Right kidney (tissue), 1 donor: ENCODE data around the gene FAM13C.

Source experiments
- DNase-seq: peaks from one replicate; pipeline ENCODE4 v3.0.0-alpha.2; 2016

The FAM13C gene

DNA sequence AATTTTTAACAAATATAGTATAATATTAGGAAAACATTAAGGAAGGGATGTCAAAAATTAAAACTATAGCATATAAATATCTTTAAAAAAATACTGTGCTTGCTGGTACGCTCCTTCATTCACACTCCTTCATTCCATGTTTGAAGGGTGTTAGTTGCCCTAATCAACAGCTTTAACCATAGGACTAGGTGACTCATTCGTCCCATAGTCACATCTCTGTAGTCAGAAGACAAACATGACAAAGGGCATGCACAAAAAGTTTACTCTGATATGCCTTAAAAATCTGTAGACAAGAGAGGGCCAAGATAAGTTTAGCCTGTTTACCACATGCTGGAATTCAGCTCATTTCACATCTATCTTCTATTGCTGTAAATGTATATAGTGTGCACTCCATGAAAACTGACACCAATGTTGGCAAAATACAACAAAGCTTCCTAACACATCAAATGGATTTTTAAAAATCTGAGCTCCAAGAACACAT, 646 bp downstream of the FAM13C start:
- no peak for DNase-seq

DNA sequence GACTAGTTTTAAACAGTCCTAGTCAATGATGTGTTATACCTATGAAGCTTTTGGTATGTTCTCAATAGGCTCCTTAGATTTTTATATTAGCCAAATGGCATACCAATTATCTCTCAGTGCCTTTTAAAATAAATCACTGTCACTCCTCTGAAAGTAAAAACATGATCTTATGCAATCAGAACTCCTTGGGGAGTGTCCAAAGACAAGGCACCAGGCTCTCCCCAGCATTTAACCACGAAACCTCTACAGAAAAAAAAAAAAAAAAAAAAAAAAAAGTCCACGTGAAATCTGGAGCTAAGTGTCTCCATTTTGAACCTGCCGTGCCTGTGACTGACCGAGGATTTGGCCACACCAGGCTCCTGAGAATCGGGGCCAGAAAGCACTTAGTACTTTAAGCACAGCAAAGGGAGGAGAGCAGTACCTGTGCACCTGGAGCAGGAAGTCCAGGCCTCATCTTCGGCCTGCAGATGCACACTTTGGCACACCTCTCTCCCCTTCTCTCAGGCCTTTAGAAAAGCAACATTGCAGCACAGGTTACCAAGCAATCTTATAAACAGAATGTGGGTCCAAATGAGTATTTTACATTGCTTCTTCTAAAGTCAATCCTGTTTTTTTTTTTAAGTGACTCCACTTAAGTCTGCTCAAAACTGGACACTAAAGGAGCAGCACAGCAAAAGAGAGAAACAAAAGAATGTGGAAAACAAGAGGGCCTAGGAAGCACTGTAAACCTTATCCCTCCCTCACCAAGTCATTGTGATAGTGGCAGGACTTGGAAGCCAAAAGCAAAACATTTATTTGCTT, 1.5 kb downstream of the FAM13C start:
- no peak for DNase-seq

DNA sequence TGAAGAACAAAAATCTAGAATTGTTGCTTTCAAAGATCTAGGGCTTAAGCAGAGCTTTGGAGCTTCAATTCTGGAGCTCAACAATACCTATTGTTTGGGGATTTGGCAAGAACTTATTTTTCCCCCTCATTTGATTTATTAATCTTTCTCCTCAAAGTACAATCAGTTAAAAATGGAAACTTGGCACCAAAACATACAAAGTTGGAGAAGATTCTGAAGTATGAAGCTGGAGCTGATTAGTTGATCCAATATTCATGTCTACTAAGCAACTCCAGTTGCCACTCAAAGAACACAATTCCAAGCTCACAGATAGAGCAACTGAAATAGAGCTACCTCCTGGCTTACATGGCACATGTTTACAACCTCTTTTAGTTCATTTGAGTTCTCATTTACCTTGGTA, 3.8 kb downstream of the FAM13C start:
- no peak for DNase-seq

DNA sequence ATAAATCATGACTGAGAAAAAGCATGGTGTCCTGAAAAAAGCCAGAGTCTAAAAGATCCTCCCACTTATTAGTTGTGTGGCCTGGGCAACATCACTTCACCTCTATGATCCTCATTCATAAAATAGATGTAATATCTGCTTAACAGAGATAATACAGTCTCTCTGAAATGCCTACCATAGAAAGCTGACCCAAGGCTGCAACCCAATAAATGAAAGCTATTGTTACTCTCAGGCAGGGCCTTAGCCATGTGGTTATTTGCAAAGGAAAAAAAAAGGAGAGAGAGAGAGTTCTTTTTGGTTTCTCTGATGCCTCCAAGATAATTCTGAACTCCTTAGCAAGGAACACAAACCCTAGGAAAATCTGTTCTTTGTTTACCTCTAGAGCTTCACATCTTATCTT, 7.9 kb downstream of the FAM13C start:
- DNase-seq: no peak

DNA sequence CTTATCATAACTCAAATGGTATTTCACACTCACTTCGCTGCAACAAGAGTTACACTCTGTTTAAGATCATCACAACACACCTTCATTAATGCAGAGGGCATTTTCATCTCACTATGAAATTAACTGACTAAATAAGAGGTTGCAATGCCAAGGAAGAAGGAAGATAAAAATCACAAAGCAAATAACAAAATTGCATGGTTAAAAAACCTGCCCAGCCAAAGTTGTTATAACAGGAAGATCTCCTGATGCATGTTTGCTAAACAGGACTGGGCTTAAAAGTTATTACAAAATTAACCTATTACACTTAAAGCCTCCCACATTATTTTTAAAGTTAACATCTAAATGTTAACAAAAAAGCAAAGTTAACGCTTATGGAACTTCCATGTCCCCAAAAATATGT, 11.8 kb downstream of the FAM13C start:
- DNase-seq: no peak

DNA sequence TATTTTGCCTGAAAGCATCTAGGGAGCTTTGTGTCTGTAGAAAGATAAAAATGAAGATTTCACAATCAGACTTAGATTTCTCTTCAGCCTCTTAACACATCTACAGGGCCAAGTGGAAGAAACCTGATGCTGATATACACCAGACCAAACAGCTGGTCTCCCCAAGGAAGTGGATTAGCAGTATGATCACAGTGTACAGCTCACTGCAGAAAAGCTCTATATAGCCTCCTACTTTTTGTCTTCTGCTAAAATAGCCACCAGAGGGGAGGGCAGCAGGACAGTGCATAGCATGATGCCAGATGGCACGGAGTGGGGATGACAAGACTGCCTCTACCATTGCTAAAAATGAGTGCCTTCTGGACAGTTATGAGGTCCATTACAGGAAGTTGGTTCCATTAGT, 16.0 kb downstream of the FAM13C start:
- no peak for DNase-seq

DNA sequence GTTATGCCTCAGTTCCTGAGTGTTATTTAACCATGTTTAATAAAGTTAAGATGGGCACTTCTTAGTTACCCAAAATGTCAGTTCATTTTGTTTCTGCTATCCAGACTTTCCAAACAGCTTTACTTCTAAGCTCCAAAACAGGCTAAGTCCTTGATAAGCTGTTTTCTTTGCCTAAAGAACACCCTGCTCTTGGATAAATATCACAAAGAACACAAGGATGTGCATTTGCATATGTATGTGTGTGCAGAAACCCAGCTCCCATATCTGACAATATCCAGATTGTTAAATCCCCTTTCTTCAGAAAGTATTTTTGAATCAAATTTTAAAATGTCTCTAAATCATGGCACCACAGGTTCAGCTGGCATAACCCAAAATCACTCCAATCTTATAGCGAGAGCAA, 19.6 kb downstream of the FAM13C start:
- DNase-seq: no peak

DNA sequence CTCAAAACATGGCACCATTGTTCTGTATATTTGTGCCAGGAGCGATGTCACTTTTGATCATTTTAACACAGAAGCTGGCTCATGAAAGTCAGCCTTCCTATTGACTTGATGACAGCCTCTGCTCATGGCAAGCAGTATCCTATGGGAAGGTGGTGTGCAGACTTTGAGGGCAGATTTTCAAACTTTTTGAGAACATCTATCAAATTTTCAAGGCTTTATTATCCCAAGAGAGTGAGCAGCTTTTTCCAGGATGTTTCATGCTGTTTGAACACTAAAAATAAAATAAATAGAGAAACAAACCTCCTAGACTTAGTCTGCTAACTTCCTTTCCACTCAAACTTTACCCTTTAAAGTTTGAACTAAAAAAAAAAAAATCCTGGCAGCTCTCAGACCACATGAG, 20.3 kb downstream of the FAM13C start:
- DNase-seq: no peak

DNA sequence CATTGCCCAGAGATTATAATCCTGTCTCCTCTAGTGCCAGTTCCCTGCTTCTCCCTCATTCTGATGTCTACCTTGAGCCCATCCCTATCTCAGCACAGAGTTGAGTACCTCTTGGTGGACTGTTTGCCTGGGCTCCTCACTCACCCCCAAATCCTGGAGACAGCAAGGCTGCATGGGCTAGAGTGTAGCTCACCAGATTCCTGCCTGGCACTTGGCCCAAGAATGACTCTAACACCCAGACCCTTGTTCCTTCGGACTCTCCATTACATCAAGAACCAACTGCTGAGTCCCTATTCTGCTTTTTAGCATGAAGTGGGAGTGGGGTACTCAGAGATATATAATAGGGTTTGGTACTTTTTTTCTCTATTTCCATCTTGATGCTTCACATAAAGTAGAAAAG, 22.1 kb downstream of the FAM13C start:
- DNase-seq: no peak

DNA sequence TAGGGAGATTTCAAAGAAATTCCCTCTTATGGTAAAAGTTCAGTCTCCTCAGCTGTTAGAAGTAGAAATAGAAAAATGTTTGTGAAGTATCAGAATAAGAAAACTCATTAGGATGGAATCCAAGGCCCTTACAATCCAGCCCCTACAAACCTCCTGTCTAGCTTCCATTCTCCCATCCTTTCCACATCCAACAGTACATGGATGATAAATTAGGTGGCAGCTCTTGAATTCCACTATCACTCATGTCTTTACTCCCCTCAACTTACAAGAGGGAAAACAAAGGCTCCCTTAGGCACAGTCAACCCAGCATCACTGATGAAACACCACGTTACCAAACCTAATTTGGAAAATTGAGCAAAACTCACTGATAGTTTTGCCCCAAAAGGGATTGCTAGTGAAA, 23.0 kb downstream of the FAM13C start:
- DNase-seq: no peak

DNA sequence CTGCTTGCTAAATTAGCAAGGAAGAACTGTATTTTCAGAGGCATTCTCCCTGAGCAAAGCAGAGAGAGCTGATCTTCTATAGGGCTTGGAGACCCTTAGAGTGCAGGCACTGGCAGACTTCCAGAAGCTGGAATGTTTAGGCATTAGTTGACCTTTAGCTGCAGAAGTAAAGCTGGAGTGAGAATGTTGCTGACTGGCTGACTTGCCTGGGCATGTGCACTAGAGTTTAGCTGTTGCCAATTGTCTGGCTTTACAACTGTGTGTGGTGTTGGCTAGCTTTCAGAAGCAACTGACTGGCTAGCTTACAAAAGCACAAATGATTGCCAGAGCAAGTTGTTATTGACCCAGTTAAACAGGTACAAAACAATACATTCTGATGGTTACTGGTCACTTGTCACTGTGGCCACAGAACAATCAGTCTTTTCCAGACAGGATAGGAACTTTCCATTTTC, 25.1 kb downstream of the FAM13C start:
- DNase-seq: peak; percentile 7

DNA sequence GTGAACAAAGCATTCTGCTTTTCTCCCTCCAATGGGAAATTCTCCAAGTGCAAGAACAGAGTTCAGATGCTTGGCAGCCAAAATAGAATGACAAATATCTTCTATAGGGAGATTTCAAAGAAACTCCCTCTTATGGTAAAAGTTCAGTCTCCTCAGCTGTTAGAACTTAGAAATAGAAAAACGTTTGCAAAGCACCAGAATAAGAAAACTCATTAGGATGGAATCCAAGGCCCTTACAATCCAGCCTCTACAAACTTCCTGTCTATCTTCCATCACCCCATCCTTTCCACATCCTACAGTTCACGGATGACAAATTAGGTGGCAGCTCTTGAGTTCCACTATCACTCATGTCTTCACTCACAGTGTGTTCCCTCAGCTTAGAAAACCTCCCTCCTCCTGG, 25.7 kb downstream of the FAM13C start:
- DNase-seq: peak; percentile 9

DNA sequence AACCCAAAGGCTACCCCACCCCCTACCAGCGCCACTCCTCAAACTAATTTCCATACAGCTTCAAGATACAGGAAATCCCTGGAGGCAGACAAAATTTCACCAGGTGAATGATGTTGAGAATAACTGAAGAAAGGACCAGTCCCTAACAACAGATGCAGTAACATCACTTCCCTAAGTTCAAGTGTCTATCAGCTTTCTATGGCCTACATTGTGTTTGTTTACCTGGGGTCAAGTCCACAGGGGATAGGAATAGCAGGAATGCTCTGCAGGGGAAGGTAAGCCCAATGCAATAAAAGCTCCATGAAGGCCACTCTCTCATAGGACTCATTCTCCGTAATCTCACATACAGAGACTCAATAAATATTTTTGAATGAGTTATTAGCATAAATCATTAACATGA, 26.9 kb downstream of the FAM13C start:
- DNase-seq: no peak

DNA sequence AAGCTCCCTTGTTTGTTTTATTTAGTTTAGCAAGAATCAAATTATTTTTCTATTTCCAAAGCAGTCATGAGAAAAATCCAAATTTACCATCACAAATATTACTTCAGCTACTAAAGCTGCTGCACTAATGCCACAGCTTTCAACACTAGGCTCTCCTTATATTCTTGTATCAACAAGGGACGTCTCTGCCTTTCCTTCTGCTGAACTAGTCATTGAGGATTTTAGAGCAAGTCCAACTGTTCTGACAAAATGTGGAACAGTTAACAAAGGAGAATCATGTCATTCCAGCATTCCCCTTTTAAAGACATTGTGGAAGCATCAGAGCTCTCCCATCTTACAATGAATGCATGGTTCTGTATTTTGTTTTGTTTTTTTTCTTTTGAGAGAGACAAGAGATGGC, 28.6 kb downstream of the FAM13C start:
- no peak for DNase-seq

DNA sequence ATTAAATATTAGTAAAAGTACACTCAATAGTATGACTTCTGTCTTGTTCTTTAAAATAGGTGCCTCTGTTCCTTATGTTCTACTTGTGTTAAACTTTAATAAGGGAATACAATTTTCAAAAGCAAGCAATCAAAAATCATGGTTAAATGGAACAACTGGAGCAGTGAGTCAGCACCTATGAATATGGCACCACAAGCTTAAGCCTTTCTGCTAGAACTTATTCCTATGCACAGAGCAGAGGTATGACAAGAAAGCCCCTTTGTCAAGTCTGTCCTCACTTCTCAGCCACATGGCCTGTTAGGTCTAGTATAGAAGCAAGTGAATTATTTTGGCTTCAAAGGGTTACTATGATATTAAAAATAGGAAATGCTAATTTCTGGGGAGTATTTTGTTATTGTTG, 29.8 kb downstream of the FAM13C start:
- DNase-seq: no peak

DNA sequence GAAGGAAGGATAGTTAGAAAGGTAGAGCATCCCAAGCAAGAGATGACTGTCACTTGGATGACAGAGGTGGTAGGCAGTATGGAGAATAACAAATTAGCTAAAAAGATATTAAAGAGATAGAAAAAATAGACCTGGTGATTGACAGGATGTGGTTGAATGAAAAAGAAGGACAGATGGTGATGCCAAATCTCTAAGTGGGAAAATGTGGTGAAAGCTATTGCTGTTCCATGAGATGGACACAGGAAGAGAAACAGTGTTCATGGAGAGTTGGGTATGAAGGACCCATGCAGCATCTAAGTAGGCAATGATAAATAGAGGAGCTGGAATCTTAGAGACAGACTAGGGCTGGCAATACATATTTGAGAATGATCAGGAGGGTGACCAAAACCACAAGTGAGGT, 30.7 kb downstream of the FAM13C start:
- DNase-seq: no peak

DNA sequence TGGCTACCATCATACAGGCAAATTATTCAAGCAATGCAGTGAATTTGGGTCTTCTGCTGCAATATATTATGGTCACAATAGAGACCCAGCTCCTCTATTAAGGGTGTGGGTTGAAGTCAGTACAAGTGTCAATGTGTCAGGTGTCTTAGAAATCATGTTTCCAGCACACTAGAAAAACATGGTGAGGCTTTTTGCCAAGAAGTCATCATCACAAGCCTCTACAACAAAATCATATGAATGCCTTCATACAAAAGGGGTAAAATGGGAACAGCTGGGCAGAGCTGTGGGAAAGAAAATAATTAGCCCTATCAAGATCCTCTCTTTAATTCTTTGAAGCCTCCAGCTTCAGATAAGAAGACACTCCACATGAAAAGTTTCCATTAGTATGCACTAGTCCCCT, 37.2 kb downstream of the FAM13C start:
- no peak for DNase-seq

DNA sequence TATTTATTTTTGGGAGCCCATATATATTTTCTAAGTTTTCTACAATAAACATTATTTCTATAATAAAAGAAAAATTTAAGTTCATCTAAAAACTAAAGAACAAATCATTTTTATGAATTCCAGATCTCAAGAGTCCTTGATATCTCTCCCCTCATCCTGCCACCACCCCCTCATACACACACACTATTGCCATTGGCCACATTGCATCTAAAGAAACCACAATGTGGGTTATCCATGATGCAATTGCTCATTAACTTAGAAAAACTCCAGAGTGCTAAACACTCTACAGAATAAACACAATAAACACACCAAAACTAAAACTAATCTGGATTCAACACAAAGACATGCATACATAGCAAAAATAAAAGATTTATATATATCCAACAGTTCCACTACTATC, 37.8 kb downstream of the FAM13C start:
- DNase-seq: no peak

DNA sequence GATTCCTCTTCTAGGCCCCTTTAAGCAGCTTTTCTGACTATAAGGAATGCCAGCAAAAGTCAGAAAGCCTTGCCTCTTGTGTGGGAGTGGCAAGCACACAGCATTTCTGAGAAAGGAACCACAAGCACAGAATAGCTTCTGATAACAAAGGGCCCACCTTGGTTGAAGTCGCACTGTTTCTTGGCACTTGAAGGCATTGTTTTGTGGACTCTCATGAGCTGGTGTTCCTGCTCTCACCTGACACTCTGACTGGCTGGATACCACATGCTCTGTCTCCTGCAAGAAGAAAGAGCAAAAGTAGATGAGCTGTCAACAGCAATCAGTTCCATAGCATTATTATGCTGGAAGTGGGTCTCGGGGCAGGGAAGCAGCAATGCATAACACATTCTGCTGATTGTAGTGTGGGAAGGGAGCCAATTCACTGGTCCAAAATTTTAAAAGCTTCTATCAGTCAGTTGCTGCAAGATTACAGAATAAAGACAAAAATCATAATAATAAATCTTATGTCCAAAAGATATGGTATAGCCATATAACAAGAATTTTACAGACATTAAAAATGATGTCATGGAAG, 38.4 kb downstream of the FAM13C start:
- no peak for DNase-seq

DNA sequence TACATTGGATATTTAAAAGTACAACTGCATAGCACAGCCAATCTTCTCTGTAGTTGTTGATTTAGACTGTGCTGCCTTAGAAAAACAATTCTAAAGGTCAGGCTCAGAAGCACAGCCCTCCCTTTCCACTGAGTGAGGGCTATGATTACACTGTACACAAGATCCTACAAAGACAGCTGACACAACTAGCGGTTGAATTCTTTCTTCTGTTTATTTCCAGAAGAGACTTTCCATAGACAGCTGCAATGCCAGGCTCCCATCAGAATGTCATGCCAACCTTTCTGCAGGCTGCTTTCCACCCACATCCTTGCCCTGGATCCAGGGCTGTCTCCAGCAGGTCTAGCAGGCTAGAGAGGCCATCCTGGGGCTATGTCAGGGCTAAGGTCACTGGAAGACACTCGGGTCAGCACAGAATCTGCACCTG, 39.3 kb downstream of the FAM13C start:
- no peak for DNase-seq

DNA sequence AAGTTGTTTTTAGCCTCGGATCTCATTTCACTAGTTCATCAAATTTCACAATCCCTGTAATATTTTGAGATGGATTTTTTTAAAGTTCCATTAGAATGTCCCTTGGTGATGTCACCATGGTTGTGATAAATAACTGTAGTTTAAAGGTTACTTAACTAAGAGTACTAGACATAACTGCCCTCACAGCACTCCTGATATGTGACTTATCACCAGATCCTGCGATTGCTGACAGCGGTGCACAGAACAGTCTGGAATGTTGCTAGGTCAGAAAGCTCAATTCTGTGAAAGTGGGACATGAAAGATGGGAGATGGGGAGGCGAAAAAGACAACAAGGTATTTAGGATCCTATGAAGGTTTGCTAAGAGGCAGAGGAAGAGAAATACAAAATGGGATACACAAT, 40.2 kb downstream of the FAM13C start:
- no peak for DNase-seq

DNA sequence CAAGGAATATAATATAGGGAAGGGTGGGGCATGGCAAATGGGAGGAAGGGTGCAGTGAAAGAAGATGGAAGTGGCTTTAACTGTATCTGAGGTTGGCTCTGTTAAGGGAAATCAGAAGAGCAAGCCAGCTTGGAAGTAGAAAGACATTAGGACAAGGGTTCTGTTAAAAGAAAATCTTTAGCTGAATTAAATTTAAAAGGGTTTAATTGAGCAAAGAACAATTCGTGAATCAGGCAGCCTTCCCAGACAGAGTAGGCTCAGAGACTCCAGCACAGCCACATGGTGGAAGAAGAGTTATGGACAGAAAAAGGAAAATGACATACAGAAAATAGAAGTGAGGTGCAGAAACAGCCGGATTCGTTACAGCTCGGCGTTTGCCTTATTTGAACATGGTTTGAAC, 42.0 kb downstream of the FAM13C start:
- no peak for DNase-seq

DNA sequence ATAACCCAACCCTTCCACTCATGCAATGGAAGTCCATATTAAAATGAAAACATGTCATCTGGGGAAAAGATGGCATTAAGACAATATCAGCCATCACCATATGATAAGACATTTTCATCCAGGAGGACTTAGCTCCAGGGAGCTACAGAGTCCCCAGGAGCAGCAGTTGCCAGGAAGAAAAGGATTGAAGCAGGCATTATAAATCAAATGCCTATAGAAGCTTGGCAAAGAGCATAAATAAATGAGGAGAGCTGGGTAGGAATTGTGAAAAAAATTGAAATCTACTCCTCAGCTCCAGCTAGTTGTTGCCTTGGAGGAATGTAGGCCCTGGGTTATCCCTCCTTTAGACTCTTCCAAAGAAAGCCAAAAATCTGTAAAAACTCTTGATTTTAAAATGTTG, 42.5 kb downstream of the FAM13C start:
- no peak for DNase-seq

DNA sequence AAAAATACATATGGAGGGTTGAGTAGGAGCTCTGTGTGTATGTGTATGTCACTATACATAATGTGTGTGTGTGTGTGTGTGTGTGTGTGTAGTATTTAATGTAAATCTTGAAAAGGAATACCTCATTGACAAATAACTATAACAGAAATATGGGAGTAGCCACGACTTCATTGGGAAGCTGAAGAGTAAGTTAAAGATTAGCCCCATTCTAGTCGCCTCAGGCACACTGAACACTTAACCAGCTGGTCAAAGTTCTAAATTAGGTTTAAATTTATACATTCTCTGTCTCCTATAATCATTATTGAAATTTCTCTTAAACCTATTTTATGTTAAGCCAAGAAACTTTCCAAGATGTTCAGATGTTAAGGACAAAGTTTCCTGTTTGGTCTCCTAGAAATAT, 45.3 kb downstream of the FAM13C start:
- no peak for DNase-seq
